Measurements from ENCODE around the gene NAA40.
A peak's percentile ranks its signal among the peaks of the same experiment; 100 is the strongest.

The NAA40 gene

DNA sequence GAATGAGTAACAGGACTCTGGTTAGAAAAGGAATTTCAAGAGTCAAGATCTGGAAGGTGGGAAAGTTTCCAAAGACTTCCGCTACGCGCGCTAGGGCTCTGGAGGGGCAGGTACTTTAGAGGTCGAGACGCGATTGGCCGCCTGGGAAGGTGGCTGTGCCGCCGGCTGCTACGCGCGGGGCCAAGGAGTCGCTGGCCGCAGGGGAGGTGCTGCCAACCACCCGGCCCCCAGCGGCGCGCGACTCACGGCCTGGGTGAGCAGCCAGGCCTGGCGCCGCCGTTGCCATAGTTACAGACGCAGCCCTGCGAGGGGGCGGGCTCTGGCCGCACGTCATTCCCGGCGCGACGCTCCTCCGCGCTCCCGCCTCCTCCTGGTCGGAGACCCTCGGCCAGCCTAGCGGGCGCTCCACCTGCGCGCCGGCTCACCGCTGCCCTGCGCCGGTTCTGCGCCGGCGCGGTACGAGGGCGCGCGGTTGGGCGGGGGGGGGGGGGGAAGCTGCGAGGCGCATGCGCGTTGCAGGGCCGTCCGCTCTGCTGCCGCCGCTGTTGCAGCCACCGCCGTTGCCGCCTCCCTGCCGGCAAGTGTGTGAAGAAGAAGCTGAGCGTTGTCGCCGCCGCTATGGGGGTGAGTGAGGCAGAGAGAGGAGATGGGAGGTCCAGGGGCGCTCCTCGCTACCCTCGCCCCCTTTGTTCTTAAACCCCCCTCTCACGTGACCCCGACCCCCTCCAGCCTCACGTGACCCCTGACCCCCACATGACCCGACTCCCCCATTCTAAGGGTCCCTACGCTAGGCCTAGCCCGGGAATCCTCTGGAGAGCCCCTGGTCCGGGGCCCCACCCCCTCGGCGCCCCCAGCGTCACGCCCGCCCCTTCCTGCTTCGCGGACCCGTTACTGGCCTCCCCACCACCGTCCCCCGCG lies at the start of gene NAA40:
Gene NAA40 (plus strand): TSS at position 524 of the 918 bp plus-strand sequence. CDS start 95 bp downstream, at position 619.
- peak; percentile 91 for DNase-seq

- DNase-seq = no peak
These were observed 49.5 kb upstream of the NAA40 start for GRCh38 chr11:63889344-63889743.

DNA sequence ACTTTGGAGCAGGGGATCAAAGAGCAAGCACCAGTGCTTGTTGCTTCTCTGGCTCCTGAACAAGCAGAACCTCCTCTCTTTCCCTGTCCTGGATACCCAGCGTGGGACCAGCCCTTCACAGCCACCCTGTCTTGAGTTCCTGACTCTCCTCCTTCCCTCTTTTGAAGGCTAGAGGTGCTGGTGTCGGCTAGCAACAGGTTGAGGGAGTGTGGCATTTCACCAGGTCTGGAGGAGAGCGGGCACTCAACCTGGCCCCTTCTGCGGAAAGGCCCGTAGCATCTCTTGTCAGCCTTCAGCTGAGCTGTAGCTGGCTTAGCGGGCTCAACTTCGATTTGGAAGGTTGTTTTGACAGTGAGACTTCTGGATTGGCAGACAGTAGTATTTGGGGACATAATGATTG lies 48.4 kb upstream of the NAA40 start:
- DNase-seq = no peak

- no peak for DNase-seq
These were observed 46.6 kb upstream of the NAA40 start for GRCh38 chr11:63892228-63892627.

DNA sequence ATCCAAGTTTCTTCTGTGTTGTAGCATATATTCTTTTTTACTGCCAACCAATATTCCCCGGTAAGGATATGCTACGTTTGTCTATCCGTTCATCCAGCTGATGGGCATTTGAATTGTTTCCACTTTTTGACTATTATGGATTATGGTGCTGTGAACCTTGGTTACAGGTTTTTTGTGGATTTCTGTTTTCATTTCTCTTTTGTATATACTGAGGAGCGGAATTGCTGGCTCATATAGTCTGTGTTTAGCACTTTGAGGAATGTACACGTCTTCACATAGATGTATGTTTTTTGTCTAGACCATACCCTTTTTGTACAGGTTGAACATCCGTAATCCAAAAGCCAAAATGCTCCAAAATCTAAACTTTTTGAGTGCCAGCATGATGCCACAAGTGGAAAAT lies 45.4 kb upstream of the NAA40 start:
- no peak for DNase-seq

- no peak for DNase-seq
These were observed 42.7 kb upstream of the NAA40 start for GRCh38 chr11:63896071-63896470.

DNA sequence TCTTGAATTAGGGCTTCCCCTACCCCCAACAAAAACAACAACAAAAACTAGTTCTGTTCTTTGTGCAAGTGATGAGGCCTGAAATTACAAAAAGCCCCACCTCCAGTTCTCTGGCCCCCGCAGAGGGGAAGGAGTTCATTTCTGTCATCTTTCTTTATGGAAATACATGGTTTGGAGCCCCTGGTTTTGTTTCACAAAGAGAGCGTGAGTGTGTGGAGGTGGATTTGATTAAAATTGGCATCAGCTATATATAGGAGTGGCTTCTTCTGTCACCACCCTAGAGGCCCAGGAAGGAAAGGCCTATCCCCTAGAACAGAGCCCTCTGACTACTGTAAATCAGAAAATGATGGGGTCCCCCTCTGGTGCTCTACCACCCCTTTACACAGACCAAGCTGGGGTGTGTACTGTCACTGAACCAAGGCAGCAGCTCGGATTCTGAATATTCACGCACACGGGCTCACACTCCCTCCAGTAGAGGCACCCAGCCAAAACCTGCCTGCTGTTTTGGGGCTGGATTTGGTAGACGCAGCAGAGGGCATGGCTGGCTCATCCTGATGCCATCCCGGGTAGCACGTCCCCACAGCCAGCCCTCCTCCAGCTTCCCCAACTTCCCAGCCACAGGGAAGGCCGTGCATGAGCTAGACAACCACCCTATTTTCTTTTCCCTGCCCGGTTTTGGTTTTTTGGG lies 41.2 kb upstream of the NAA40 start:
- DNase-seq = no peak

- DNase-seq = no peak
These were observed 37.1 kb upstream of the NAA40 start for GRCh38 chr11:63901660-63902059.

DNA sequence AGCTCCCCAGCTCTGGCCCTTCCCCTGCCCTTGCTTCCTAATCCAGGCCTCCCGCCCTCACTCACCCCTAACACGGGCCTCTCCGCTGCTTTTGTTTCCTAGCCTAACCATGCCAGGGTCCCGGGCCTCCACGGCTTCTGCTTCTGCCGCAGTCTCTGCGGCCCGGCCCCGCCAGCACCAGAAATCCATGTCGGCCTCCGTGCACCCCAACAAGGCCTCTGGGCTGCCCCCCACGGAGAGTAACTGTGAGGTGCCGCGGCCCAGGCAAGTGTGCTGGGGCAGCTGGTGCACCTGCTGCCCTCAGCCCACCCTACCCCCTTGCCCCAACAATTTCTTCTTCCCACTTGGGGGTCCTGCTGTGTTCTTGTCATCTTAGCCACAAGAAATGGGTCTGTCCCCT lies 34.9 kb upstream of the NAA40 start:
- no peak for DNase-seq

DNA sequence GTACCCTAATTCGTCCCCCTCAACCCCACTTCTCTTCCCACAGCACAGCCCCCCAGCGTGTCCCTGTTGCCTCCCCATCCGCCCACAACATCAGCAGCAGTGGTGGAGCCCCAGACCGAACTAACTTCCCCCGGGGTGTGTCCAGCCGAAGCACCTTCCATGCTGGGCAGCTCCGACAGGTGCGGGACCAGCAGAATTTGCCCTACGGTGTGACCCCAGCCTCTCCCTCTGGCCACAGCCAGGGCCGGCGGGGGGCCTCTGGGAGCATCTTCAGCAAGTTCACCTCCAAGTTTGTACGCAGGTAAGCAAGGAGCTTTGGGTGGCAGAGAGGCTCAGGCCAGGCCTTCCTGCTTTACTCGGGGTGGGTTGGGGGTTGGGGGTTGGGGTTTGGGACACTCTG lies 34.1 kb upstream of the NAA40 start:
- DNase-seq = no peak

- no peak for DNase-seq
These were observed 33.6 kb upstream of the NAA40 start for GRCh38 chr11:63905179-63905578.

DNA sequence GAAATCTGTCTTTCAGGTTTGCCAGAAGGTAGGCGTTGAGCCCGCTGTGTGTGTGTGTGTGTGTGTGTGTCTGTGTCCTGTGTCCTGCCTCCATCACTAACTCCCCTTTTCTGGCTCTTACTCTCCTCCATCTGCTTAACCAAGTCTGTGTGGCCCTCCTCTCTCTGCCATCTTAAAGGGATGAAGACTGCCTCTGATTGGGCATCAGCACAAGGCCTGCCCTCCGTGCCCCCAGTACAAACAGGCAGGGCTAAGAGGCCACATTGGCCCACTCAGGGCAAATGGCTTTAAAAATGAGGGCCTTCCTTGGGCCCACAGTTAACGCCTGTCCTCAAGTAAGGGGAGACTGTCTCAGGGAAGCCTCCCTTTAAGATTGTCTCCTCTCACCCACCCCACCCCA lies 32.7 kb upstream of the NAA40 start:
- no peak for DNase-seq

- DNase-seq = peak; percentile 60
These were observed 32.2 kb upstream of the NAA40 start for GRCh38 chr11:63906585-63906984.

- DNase-seq = no peak
These were observed 31.7 kb upstream of the NAA40 start for GRCh38 chr11:63907063-63907462.

DNA sequence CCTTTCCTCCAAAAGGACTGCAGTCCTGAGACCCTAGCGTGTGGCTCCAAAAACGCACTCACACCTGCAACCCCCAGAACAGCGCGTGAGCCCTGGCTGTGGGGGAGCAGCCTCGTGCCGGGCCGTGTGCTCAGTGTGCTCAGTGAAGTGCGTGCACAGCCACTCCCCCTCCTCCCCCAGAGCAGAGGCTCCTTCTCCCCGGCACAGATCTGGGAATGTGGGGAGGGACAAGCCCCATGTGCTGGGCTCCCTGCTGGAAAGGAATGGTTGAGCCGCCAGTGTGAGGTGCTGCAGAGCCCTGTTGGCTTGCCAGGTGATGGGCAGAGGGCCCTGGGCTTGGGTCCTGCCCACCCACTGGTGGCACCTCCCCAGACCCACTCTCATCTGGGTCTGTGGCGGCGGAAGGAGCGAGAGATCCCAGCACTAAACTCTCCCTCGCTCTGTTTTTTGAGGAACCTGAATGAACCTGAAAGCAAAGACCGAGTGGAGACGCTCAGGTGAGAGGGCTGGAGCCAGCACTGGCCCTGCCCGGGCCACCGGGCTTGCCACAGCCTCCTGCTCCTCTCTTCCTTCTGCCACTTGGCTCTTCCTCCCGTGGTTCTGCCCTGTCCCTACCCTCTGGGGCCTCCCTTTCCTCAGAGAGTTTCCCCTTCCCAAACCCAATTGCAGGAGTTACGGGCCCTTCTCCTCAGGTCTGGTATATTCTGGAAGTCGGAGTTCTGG lies 30.8 kb upstream of the NAA40 start:
- DNase-seq = no peak

GRCh38 chr11:63908631-63909401 lies 30.0 kb upstream of the NAA40 start:
- no peak for DNase-seq

GRCh38 chr11:63909591-63910506 lies 29.0 kb upstream of the NAA40 start:
- DNase-seq = no peak

- DNase-seq = no peak
These were observed 28.1 kb upstream of the NAA40 start for GRCh38 chr11:63910675-63911074.

DNA sequence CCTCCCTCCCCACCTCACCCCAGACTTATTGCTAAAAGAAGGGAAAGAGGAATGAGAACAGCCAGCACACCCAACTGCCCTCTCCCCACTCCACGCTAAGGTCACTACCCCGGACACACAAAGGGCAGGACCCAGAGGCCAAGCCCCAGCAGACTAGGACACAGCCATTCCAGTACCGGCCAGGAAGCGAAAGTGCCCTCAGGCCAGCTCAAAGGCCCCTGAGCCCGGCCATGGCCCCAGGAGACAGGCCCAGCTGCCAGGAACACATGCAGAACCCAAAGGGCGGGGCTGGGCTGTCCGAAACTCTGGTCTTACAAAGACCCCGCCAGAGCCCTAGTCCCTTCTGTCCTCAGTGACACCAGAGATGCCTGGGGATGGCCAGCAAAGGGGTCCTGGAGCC lies 27.4 kb upstream of the NAA40 start:
- no peak for DNase-seq

DNA sequence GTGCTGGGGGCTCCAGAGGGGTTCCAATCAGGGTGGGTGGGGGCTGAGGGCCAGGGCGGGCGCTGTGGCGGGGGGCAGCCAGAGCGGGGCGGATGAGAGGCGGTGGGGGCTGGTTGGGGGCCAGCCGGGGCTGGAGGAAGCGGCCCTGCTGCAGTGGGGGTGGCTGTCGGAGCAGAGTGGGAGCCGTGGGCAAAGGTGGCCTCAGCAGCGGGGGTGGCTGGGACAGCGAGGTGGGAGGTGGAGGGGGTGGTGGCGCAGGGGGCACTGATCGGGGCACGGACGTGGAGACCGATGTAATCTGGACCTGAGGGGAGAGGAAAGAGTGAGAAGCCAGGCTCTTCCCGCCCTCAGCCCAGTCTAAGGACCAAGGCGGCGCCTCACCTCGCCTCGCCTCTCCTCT lies 26.9 kb upstream of the NAA40 start:
- DNase-seq = no peak

DNA sequence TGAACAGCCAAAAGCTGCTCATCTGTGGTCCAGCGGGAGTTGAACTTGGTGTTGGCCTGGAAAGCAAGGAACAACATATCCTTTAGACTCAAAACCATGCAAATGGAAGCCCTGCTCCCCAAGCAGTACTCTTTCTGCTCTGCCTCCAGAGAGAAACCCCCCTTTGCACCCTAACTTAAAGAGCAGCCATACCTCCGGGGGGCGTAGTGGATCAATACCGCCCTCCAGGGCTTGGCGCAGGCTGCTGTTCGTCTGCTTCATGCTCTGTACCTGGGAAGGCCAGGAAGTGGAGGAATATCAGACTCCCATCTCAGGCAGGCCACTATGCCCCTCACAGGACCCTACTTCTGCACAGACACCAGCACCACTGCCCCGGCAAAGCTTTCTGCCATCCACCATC lies 26.1 kb upstream of the NAA40 start:
- DNase-seq = no peak

All from activated naive CD4-positive, alpha-beta T cell treated with anti-CD3 and anti-CD28 coated beads, Interleukin-2, amount 50 U/mL, for 16 hours (primary cell).